Fibroblast of lung (primary cell): ENCODE results near the gene C3orf18.

Experiments
- CTCF ChIP-seq, 2 donors: IDR thresholded peaks in 1 of 2; conservative IDR thresholded peaks in 1 of 2; 1 replicate in 1 of 2; 2 replicates in 1 of 2; pipeline ENCODE4 v1.5.1; 2011 to 2012; ENCODE audit warnings: low read length in 2 of 2, control low read depth in 1 of 2, inconsistent platforms in 1 of 2, low read depth in 1 of 2, mild to moderate bottlenecking in 1 of 2
- EZH2 ChIP-seq: IDR thresholded peaks from 2 replicates; pipeline ENCODE4 v1.5.1; 2012; ENCODE audit warnings: low read length, control low read depth, mild to moderate bottlenecking; ENCODE audit errors: missing control alignments

GRCh38 chr3:50574444-50574831, 6.9 kb upstream of the C3orf18 start:
- TF ChIP-seq CTCF (conservative IDR thresholded peaks at IDR 0.05 in 1 of 2, IDR thresholded peaks at IDR 0.05 in 1 of 2; ENCODE audit: low read depth in 1 of 2, low read length in 2 of 2): no peak
- TF ChIP-seq EZH2: no peak
